ENCODE results near the gene NCK2.

DNA sequence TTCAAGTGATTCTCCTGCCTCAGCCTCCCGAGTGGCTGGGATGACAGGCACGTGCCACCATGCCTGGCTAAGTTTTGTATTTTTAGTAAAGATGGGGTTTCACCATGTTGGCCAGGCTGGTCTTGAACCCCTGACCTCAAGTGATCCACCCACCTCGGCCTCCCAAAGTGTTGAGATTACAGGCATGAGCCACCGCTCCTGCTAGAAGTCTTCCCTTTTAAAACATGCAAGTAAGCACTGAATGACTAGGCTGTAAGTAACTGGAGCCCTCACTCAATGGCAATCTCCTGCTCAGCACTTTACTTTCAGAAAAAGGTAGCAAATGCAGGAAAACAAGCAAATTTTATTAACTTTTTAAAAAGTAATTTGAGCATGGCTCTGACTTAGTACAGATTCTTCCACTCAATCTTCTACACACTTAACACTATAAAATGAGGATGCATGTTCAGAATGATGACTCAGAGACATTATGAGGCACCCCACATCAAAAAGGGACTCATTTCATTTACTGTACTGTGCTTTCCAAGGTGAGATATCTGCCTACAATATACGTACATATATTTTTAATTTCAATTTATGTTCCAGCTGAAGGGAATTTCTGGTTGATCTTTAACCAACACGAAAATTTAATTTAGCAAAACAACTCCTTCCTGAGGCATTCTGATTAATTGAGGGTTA lies 6.6 kb upstream of the NCK2 start:
- TF ChIP-seq MAX (CRISPR knock-in tag; IDR thresholded peaks at IDR 0.05), result no peak
- TF ChIP-seq KAT7 (CRISPR knock-in tag; IDR thresholded peaks at IDR 0.05; ENCODE audit: borderline replicate concordance), result no peak
- TF ChIP-seq, protein P1, sequence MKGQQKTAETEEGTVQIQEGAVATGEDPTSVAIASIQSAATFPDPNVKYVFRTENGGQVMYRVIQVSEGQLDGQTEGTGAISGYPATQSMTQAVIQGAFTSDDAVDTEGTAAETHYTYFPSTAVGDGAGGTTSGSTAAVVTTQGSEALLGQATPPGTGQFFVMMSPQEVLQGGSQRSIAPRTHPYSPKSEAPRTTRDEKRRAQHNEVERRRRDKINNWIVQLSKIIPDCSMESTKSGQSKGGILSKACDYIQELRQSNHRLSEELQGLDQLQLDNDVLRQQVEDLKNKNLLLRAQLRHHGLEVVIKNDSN (CRISPR knock-in tag; IDR thresholded peaks at IDR 0.05), result no peak
- no peak for TF ChIP-seq PRDM15 (CRISPR knock-in tag; IDR thresholded peaks at IDR 0.05)
- no peak for TF ChIP-seq CTCF (IDR thresholded peaks at IDR 0.05)
- no peak for TF ChIP-seq ATF2 (CRISPR knock-in tag; IDR thresholded peaks at IDR 0.05; ENCODE audit: borderline replicate concordance, low read depth)
- no peak for TF ChIP-seq USF2 (CRISPR knock-in tag; IDR thresholded peaks at IDR 0.05)
- TF ChIP-seq FOXK1 (CRISPR knock-in tag; IDR thresholded peaks at IDR 0.05), result no peak

Measured in WTC11 (cell line).